Activated T-helper 1 cell treated with anti-CD3 and anti-CD28 coated beads, Interleukin-12 subunit alpha, Interleukin-12 subunit beta, Interleukin-2, Interleukin-4 antibody, amounts not matched to agents 30 ng/mL and 10 ng/mL and 1 ng/mL, durations not matched to agents 14 hours and 24 hours and 36 hours (primary cell): ENCODE measurements around the gene CD244. TPM values are rescaled to one million over a fixed set of nuclear protein-coding genes. Genes with fewer than 3 reads are reported as not detected.

Experiments
- total RNA-seq: library from RNA; stranded (reverse); gene quantifications from 2 replicates; pipeline ENCODE4 v1.2.3, GENCODE V29; 2022

Gene CD244
- total RNA-seq, 1 donor from 2014 or later, result 0.13 TPM

Other genes starting within 250 kb of the CD244 start
- 118 TPM in 2 replicates for gene SLAMF1, start 215.8 kb downstream of the CD244 start, total RNA-seq
- gene CD48, start 151.1 kb downstream of the CD244 start, total RNA-seq, result 219 and 222 TPM in 2 replicates
- 43.7 and 53.6 TPM in 2 replicates for gene SLAMF7, start 123.6 kb downstream of the CD244 start, total RNA-seq
- gene LY9, start 66.7 kb downstream of the CD244 start, total RNA-seq, result 0.49 and 0.71 TPM in 2 replicates
- not detected in 2 replicates for gene ITLN1, start 22.3 kb upstream of the CD244 start, total RNA-seq
- gene ITLN2, start 91.9 kb upstream of the CD244 start, total RNA-seq, result not detected in 2 replicates
- 11.9 and 13.5 TPM in 2 replicates for gene F11R, start 158.3 kb upstream of the CD244 start, total RNA-seq
- 40.5 and 43.3 TPM in 2 replicates for gene TSTD1, start 176.1 kb upstream of the CD244 start, total RNA-seq
- 50.6 and 51.5 TPM in 2 replicates for gene USF1, start 183.1 kb upstream of the CD244 start, total RNA-seq
- gene ARHGAP30, start 207.0 kb upstream of the CD244 start, total RNA-seq, result 149 and 151 TPM in 2 replicates
- gene NECTIN4, start 226.7 kb upstream of the CD244 start, total RNA-seq, result not detected in 2 replicates
- gene KLHDC9, start 235.5 kb upstream of the CD244 start, total RNA-seq, result not detected in 2 replicates